GM20431 (cell line): ENCODE measurements around the gene PCDHB7.
"Not testable (repeated sequence)": the region's sequence is repeated elsewhere in the genome, so short reads cannot be mapped to it uniquely, and the experiment has no call there.

Experiments
- in situ Hi-C: fragments of 300-500 bp; cut with MseI, MboI; formaldehyde crosslinking; loops from one replicate; pipeline ENCODE4 v1.15.0; 2020; ENCODE audit warnings: low sequenced_read_pairs; ENCODE audit not compliant: unreplicated experiment

PCDHB7 gene

DNA sequence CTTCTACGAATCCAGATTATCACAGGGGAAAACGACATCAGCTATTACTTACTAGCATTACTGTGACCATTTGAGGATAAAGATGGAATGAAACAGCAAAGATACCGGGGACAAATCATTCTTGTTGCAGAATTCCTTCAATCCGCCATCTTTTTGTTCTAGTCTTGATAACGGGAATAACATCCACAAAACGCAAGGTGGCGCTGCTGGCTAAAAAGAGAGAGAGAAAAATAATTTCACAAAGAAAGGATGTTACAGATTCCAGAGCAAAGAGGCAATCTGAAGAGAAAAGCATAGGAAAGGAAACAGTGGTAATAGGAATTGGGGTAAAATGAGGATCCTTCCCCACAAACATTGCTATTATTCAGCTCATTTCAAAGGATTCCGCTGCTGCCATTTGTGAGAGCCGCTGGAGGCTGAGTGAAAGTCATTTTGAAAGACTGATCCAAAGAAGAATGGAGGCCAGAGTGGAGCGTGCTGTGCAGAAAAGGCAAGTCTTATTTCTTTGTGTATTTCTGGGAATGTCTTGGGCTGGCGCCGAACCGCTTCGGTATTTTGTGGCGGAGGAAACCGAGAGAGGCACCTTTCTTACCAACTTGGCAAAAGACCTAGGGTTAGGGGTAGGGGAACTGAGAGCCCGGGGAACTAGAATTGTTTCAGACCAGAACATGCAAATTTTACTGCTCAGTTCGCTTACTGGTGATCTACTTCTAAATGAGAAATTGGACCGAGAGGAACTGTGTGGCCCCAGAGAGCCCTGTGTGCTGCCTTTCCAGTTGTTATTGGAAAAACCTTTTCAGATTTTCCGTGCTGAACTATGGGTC, at the start of gene PCDHB7:
TSS of gene PCDHB7 (plus strand) at position 264 of the 824 bp plus-strand sequence. CDS start at position 456, 192 bp downstream.
- in situ Hi-C loops = no loop called here

DNA sequence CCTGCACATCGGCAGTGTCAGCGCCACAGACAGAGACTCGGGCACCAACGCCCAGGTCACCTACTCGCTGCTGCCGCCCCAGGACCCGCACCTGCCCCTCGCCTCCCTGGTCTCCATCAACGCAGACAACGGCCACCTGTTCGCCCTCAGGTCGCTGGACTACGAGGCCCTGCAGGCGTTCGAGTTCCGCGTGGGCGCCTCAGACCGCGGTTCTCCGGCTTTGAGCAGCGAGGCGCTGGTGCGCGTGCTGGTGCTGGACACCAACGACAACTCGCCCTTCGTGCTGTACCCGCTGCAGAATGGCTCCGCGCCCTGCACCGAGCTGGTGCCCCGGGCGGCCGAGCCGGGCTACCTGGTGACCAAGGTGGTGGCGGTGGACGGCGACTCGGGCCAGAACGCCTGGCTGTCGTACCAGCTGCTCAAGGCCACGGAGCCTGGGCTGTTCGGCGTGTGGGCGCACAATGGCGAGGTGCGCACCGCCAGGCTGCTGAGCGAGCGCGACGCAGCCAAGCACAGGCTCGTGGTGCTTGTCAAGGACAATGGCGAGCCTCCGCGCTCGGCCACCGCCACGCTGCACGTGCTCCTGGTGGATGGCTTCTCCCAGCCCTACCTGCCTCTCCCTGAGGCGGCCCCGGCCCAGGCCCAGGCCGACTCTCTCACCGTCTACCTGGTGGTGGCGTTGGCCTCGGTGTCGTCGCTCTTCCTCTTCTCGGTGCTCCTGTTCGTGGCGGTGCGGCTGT, 48.9 kb upstream of the PCDHB7 start:
- in situ Hi-C loops = not testable (repeated sequence)

- in situ Hi-C loops = no loop called here
These were observed 45.1 kb upstream of the PCDHB7 start for GRCh38 chr5:141127305-141127704.

- in situ Hi-C loops = no loop called here
These were observed 37.3 kb upstream of the PCDHB7 start, which contains the start of gene PCDHB5 for GRCh38 chr5:141135030-141135717. TSS of gene PCDHB5 (plus strand) at chr5:141135206. CDS start at chr5:141135435, 229 bp downstream.

DNA sequence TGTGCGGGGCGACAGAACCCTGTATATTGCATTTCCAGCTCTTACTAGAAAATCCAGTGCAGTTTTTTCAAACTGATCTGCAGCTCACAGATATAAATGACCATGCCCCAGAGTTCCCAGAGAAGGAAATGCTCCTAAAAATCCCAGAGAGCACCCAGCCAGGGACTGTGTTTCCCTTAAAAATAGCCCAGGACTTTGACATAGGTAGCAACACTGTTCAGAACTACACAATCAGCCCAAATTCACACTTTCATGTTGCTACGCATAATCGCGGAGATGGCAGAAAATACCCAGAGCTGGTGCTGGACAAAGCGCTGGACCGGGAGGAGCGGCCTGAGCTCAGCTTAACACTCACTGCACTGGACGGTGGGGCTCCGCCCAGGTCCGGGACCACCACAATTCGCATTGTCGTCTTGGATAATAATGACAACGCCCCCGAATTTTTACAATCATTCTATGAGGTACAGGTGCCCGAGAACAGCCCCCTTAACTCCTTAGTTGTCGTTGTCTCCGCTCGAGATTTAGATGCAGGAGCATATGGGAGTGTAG, 36.7 kb upstream of the PCDHB7 start:
- in situ Hi-C loops = no loop called here

DNA sequence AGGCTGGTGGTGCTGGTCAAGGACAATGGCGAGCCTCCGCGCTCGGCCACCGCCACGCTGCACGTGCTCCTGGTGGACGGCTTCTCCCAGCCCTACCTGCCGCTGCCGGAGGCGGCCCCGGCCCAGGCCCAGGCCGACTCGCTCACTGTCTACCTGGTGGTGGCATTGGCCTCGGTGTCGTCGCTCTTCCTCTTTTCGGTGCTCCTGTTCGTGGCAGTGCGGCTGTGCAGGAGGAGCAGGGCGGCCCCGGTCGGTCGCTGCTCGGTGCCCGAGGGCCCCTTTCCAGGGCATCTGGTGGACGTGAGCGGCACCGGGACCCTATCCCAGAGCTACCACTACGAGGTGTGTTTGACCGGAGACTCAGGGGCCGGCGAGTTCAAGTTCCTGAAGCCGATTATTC, 35.1 kb upstream of the PCDHB7 start:
- in situ Hi-C loops = not testable (repeated sequence)

DNA sequence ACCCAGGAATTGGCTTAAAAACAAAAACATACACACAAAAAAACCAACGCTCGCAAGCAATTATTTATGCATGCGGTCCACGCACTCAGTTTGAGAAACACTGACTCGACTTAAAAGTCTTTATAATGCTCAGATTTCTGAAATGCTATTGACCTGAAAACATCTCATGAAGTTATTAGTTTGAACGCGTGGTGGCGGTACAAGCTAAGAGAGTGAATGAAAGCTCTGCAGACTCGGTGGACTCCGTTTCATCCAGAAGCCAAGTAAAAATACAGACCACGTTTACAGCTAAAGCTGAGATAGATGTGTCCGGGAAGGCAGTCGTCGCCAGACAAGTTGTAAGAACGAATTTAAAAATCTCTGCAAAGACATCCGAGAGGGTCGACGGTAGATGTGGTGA, 22.6 kb upstream of the PCDHB7 start, which contains the start of gene PCDHB6:
TSS of gene PCDHB6 (plus strand) at position 246 of the 400 bp plus-strand sequence. CDS start 201 bp downstream, outside the sequence.
- in situ Hi-C loops = no loop called here

GRCh38 chr5:141150224-141150992, 22.0 kb upstream of the PCDHB7 start:
- in situ Hi-C loops = no loop called here

DNA sequence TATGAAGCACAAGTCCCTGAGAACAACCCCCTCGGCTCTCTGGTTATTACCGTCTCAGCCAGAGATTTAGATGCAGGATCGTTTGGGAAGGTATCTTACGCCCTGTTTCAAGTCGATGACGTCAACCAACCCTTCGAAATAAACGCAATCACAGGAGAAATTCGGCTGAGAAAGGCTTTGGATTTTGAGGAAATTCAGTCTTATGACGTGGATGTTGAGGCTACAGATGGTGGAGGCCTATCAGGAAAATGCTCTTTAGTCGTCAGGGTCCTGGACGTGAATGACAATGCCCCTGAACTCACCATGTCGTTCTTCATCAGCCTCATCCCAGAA, 21.5 kb upstream of the PCDHB7 start:
- in situ Hi-C loops = no loop called here

- in situ Hi-C loops = not testable (repeated sequence)
These were observed 20.8 kb upstream of the PCDHB7 start for GRCh38 chr5:141151632-141152031.

DNA sequence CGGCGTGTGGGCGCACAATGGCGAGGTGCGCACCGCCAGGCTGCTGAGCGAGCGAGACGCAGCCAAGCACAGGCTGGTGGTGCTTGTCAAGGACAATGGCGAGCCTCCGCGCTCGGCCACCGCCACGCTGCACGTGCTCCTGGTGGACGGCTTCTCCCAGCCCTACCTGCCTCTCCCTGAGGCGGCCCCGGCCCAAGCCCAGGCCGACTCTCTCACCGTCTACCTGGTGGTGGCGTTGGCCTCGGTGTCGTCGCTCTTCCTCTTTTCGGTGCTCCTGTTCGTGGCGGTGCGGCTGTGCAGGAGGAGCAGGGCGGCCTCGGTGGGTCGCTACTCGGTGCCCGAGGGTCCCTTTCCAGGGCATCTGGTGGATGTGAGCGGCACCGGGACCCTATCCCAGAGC, 20.3 kb upstream of the PCDHB7 start:
- in situ Hi-C loops = not testable (repeated sequence)

DNA sequence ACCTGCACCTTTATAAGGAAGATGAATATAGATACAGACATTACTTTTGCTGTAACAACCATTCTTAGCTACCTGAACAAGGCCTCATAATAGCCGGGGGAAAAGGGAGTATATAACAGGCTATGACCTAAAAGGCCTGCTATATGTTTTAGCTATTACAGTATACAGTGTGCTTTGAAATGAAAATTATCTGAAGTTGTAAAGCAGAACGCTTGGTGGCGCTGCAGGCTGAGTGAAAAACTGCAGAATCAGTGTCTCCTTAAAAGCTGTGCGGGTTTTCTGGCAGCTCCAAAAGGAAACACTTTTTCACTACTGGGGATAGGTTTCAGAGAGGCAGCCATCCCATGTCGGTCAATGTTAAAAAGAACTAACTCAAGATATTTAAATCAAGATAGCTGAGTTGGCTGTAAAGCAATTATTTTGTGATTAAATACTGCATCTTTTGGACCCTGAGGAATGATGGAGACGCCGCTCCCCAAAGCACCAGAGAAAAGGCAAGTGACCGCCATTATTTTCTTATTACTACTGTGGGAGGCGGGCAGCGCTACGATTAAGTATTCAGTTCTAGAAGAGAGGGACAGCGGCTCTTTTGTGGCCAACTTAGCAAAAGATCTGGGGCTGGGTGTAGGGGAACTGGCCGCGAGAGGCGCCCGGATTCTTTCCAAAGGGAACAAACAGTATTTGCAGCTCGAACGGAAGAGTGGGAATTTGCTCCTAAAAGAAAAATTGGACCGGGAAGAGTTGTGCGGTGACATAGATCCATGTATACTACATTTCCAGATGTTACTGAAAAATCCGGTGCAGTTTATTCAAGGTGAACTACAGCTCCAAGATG, 16.7 kb upstream of the PCDHB7 start:
- in situ Hi-C loops = no loop called here

DNA sequence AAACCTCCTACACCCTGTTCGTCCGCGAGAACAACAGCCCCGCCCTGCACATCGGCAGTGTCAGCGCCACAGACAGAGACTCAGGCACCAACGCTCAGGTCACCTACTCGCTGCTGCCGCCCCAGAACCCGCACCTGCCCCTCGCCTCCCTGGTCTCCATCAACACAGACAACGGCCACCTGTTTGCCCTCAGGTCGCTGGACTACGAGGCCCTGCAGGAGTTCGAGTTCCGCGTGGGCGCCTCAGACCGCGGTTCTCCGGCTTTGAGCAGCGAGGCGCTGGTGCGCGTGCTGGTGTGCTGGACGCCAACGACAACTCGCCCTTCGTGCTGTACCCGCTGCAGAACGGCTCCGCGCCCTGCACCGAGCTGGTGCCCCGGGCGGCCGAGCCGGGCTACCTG, 15.1 kb upstream of the PCDHB7 start:
- in situ Hi-C loops = not testable (repeated sequence)

DNA sequence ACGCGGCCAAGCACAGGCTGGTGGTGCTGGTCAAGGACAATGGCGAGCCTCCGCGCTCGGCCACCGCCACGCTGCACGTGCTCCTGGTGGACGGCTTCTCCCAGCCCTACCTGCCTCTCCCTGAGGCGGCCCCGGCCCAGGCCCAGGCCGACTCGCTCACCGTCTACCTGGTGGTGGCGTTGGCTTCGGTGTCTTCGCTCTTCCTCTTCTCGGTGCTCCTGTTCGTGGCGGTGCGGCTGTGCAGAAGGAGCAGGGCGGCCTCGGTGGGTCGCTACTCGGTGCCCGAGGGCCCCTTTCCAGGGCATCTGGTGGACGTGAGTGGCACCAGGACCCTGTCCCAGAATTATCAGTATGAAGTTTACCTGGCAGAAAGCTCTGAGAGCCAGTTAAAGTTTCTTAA, 14.5 kb upstream of the PCDHB7 start:
- in situ Hi-C loops = not testable (repeated sequence)

DNA sequence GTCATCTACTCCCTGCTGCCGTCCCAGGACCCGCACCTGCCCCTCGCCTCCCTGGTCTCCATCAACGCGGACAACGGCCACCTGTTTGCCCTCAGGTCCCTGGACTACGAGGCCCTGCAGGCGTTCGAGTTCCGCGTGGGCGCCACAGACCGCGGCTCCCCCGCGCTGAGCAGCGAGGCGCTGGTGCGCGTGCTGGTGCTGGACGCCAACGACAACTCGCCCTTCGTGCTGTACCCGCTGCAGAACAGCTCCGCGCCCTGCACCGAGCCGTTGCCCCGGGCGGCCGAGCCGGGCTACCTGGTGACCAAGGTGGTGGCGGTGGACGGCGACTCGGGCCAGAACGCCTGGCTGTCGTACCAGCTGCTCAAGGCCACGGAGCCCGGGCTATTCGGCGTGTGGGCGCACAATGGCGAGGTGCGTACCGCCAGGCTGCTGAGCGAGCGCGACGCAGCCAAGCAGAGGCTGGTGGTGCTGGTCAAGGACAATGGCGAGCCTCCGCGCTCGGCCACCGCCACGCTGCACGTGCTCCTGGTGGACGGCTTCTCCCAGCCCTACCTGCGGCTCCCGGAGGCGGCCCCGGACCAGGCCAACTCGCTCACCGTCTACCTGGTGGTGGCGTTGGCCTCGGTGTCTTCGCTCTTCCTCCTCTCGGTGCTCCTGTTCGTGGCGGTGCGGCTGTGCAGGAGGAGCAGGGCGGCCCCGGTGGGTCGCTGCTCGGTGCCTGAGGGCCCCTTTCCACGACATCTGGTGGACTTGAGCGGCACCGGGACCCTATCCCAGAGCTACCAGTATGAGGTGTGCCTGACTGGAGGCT, 2.1 kb downstream of the PCDHB7 start:
- in situ Hi-C loops = not testable (repeated sequence)

DNA sequence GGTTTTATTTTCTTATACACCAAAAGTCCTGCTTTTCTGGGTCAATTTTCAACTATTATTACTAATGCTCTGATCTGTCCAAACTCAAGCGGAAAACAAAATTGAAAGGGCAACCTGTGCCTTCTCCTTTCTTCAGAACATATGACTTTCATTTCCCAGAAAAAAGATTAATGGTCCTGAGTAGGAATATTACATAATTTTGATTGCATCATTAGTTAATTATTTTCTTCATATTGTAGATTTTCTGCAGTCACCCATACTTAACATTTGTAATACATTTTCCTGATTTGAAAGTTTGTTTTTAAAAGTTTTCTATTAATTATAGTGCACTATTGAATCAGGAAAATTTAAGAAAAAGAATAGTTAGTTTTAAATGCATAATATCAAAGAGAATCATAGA, 3.5 kb downstream of the PCDHB7 start:
- in situ Hi-C loops = no loop called here

GRCh38 chr5:141177577-141178191, 5.2 kb downstream of the PCDHB7 start, which contains the start of gene PCDHB8:
TSS of gene PCDHB8 (plus strand) at chr5:141177790. CDS start at chr5:141178035, 245 bp downstream.
- in situ Hi-C loops = not testable (repeated sequence)
